Measurements from ENCODE around the gene FRS3. TPM values are rescaled to one million over a fixed set of nuclear protein-coding genes. Genes with fewer than 3 reads are reported as not detected.

Gene FRS3
- total RNA-seq, 1 experiment from 2014 or later: 4.3 TPM

- H3K4me3 Mint-ChIP-seq (ENCODE audit: unreplicated experiment): peak overlapping the region; percentile 89
- no peak overlapping the region for H3K4me3 ChIP-seq (ENCODE audit: low read depth, low read length)
- H3K36me3 Mint-ChIP-seq (ENCODE audit: insufficient read depth, unreplicated experiment): peaks cover 51% of the 10 kb centered on the region
- H3K36me3 ChIP-seq (ENCODE audit: control insufficient read depth, insufficient read depth, low read length): peaks cover 2% of the 10 kb centered on the region
- no peaks in the 10 kb centered on the region for H3K9me3 Mint-ChIP-seq (ENCODE audit: unreplicated experiment)
- peaks cover 6% of the 10 kb centered on the region for H3K4me1 Mint-ChIP-seq (ENCODE audit: low read depth, unreplicated experiment)
- H3K27me3 ChIP-seq (replicated peaks; ENCODE audit: control insufficient read depth, insufficient read depth, low read length): no peaks in the 10 kb centered on the region
- intact Hi-C loops (cut with micrococcal nuclease; ENCODE audit: unreplicated experiment): loop anchor here (5.0 kb wide), 1 partner anchor 58 kb away; no protein-coding TSS in a partner anchor
- CTCF ChIA-PET: no interaction called here
- POLR2A ChIA-PET: no interaction called here
- H3K27me3 Mint-ChIP-seq (ENCODE audit: insufficient read depth, unreplicated experiment): no peaks in the 10 kb centered on the region
- no peak for TF ChIP-seq CTCF (IDR thresholded peaks at IDR 0.05; ENCODE audit: insufficient read depth in 1 of 2, low read depth in 1 of 2, low read length in 1 of 2, severe bottlenecking in 1 of 2, unreplicated experiment in 1 of 2)
- H3K4me1 ChIP-seq: peaks cover 7% of the 10 kb centered on the region; the same call in 1 of the 2 replicates
- H3K9me3 ChIP-seq: no peaks in the 10 kb centered on the region
- H3K27ac Mint-ChIP-seq (ENCODE audit: unreplicated experiment): peak overlapping the region; percentile 53
- no peak for DNase-seq
- TSS peak; percentile 56 for BruUV-seq (replicated peaks)
Observed at GRCh38 chr6:41789390-41789724, 9.7 kb upstream of the FRS3 start.

- Histone ChIP-seq H3K9me3 (no peaks in the 10 kb centered on the region), H3K4me3 (ENCODE audit: low read depth, low read length) (peak within 1 kb of the TSS; percentile 86), H3K27me3 (replicated peaks; ENCODE audit: control insufficient read depth, insufficient read depth, low read length) (no peaks in the 10 kb centered on the region), H3K4me1 (peaks cover 7% of the 10 kb centered on the region; the same call in 1 of the 2 replicates), H3K36me3 (ENCODE audit: control insufficient read depth, insufficient read depth, low read length) (peaks cover 2% of the 10 kb centered on the region)
- peak within 1 kb of the TSS; percentile 98 for H3K27ac Mint-ChIP-seq (ENCODE audit: unreplicated experiment)
- BruUV-seq (replicated peaks): TSS peak; percentile 51
- peak within 1 kb of the TSS; percentile 89 for H3K4me3 Mint-ChIP-seq (ENCODE audit: unreplicated experiment)
- POLR2A ChIA-PET: interaction anchor here (0.6 to 1.5 kb wide), 6 partner anchors 9 to 417 kb away, joined by 3 to 10 read pairs (median 5); partner anchors contain the start of genes BYSL and MED20
- peak; percentile 93 to 96 for DNase-seq
- intact Hi-C loops (cut with micrococcal nuclease; ENCODE audit: unreplicated experiment): loop anchor here (2.0 to 5.0 kb wide), 2 partner anchors 60 to 133 kb away; partner anchors contain the start of genes BYSL and MED20
- no peaks in the 10 kb centered on the region for H3K27me3 Mint-ChIP-seq (ENCODE audit: insufficient read depth, unreplicated experiment)
- no peaks in the 10 kb centered on the region for H3K9me3 Mint-ChIP-seq (ENCODE audit: unreplicated experiment)
- TF ChIP-seq CTCF (IDR thresholded peaks at IDR 0.05; ENCODE audit: insufficient read depth in 1 of 2, low read depth in 1 of 2, low read length in 1 of 2, severe bottlenecking in 1 of 2, unreplicated experiment in 1 of 2): peak; percentile 82 to 89
- H3K36me3 Mint-ChIP-seq (ENCODE audit: insufficient read depth, unreplicated experiment): peaks cover 57% of the 10 kb centered on the region
- CTCF ChIA-PET: interaction anchor here (1.2 to 2.6 kb wide), 14 partner anchors 9 to 454 kb away, joined by 3 to 23 read pairs (median 9); partner anchors contain the start of genes BYSL, MED20, TAF8 and TFEB
- H3K4me1 Mint-ChIP-seq (ENCODE audit: low read depth, unreplicated experiment): peaks cover 9% of the 10 kb centered on the region
Observed at GRCh38 chr6:41787219-41787917, 7.7 kb upstream of the FRS3 start, which contains the start of gene TOMM6. TOMM6 (plus strand) TSS chr6:41787694; CDS start chr6:41787698, 4 bp downstream.

GRCh38 chr6:41786451-41787218 is 6.9 kb upstream of the FRS3 start:
- peak; percentile 67 to 81 for TF ChIP-seq CTCF (IDR thresholded peaks at IDR 0.05; ENCODE audit: insufficient read depth in 1 of 2, low read depth in 1 of 2, low read length in 1 of 2, severe bottlenecking in 1 of 2, unreplicated experiment in 1 of 2)
- Histone ChIP-seq H3K9me3 (no peaks in the 10 kb centered on the region), H3K27me3 (replicated peaks; ENCODE audit: control insufficient read depth, insufficient read depth, low read length) (no peaks in the 10 kb centered on the region), H3K4me1 (peaks cover 7% of the 10 kb centered on the region; the same call in 1 of the 2 replicates), H3K36me3 (ENCODE audit: control insufficient read depth, insufficient read depth, low read length) (peaks cover 2% of the 10 kb centered on the region), H3K4me3 (ENCODE audit: low read depth, low read length) (peak overlapping the region; percentile 86)
- H3K27me3 Mint-ChIP-seq (ENCODE audit: insufficient read depth, unreplicated experiment): no peaks in the 10 kb centered on the region
- peak; percentile 80 to 93 for DNase-seq
- H3K4me1 Mint-ChIP-seq (ENCODE audit: low read depth, unreplicated experiment): peaks cover 9% of the 10 kb centered on the region
- peaks cover 51% of the 10 kb centered on the region for H3K36me3 Mint-ChIP-seq (ENCODE audit: insufficient read depth, unreplicated experiment)
- CTCF ChIA-PET: interaction anchor here (0.5 to 2.6 kb wide), 22 partner anchors 8 to 453 kb away, joined by 3 to 23 read pairs (median 4); partner anchors contain the start of genes BYSL, MED20, TAF8 and TFEB
- POLR2A ChIA-PET: interaction anchor here (0.6 to 1.5 kb wide), 4 partner anchors 53 to 418 kb away, joined by 4 to 10 read pairs (median 6); partner anchors contain the start of genes BYSL and MED20
- peak overlapping the region; percentile 89 for H3K4me3 Mint-ChIP-seq (ENCODE audit: unreplicated experiment)
- H3K9me3 Mint-ChIP-seq (ENCODE audit: unreplicated experiment): no peaks in the 10 kb centered on the region
- H3K27ac Mint-ChIP-seq (ENCODE audit: unreplicated experiment): peak overlapping the region; percentile 98
- no TSS peak for BruUV-seq (replicated peaks)
- intact Hi-C loops (cut with micrococcal nuclease; ENCODE audit: unreplicated experiment): loop anchor here (2.0 to 5.0 kb wide), 2 partner anchors 61 to 134 kb away; partner anchors contain the start of genes BYSL and MED20
